ENCODE measurements around the gene GNL1. TPM values are rescaled to one million over a fixed set of nuclear protein-coding genes. Genes with fewer than 3 reads are reported as not detected.

Gene GNL1
- total RNA-seq, 3 donors from 2014 or later = 37.8 to 48.1 (median 45.9) TPM

GRCh38 chr6:30511169-30511546, 45.1 kb downstream of the GNL1 start:
- ATAC-seq = no peak
- TF ChIP-seq CTCF (IDR thresholded peaks at IDR 0.05) = no peak
- no peaks in the 10 kb centered on the region for H3K9me3 ChIP-seq
- H3K36me3 ChIP-seq (ENCODE audit: low read depth) = no peaks in the 10 kb centered on the region
- no peak for DNase-seq
- intact Hi-C loops (cut with DNase I, micrococcal nuclease) = no loop called here
- H3K4me1 ChIP-seq (ENCODE audit: low read depth) = peaks cover 6% of the 10 kb centered on the region
- H3K4me3 ChIP-seq = no peak overlapping the region

DNA sequence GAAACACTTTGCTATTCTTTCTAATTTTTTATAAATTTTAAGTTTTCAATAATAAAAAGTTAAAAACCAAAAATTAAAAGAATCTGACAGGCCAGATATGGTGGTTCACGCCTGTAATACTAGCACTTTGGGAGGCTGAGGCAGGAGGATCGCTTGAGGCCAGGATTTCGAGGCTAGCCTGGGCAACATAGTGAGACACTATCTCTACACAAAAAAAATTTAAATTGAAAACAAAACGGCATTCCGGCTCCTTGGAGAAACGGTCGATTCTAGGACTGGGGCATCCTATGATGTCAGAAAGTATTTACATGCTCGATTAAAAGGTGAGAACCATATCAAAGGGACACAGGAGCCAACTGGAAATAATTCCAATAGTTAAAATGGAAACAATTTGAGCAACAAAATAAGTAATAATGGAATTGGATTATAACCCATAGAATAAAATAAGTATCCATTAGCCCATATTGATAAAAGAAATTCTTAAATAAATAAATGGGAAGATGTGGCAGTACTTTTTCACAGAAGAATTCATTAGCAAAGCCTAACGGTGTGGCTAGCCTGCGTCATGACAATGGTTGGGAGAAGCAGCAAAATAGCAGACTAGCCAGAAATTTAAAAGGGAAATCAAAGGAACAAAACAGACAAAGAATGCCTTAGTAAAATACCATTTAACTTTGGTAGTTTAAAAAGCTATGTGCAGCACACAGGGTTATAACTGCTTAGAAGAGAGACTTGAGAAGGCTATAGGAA, 45.7 kb downstream of the GNL1 start:
- no peak for TF ChIP-seq CTCF (IDR thresholded peaks at IDR 0.05)
- Histone ChIP-seq H3K36me3 (ENCODE audit: low read depth) (no peaks in the 10 kb centered on the region), H3K4me1 (ENCODE audit: low read depth) (peaks cover 3% of the 10 kb centered on the region), H3K9me3 (no peaks in the 10 kb centered on the region), H3K4me3 (no peak overlapping the region)
- no peak for DNase-seq
- intact Hi-C loops (cut with DNase I, micrococcal nuclease) = no loop called here
- no peak for ATAC-seq

GRCh38 chr6:30508890-30509736, 47.2 kb downstream of the GNL1 start:
- peak; percentile 76 for ATAC-seq
- no peaks in the 10 kb centered on the region for H3K9me3 ChIP-seq
- H3K4me1 ChIP-seq (ENCODE audit: low read depth) = peaks cover 3% of the 10 kb centered on the region
- intact Hi-C loops (cut with DNase I, micrococcal nuclease) = no loop called here
- H3K36me3 ChIP-seq (ENCODE audit: low read depth) = no peaks in the 10 kb centered on the region
- no peak for DNase-seq
- TF ChIP-seq CTCF (IDR thresholded peaks at IDR 0.05) = no peak
- no peak overlapping the region for H3K4me3 ChIP-seq

DNA sequence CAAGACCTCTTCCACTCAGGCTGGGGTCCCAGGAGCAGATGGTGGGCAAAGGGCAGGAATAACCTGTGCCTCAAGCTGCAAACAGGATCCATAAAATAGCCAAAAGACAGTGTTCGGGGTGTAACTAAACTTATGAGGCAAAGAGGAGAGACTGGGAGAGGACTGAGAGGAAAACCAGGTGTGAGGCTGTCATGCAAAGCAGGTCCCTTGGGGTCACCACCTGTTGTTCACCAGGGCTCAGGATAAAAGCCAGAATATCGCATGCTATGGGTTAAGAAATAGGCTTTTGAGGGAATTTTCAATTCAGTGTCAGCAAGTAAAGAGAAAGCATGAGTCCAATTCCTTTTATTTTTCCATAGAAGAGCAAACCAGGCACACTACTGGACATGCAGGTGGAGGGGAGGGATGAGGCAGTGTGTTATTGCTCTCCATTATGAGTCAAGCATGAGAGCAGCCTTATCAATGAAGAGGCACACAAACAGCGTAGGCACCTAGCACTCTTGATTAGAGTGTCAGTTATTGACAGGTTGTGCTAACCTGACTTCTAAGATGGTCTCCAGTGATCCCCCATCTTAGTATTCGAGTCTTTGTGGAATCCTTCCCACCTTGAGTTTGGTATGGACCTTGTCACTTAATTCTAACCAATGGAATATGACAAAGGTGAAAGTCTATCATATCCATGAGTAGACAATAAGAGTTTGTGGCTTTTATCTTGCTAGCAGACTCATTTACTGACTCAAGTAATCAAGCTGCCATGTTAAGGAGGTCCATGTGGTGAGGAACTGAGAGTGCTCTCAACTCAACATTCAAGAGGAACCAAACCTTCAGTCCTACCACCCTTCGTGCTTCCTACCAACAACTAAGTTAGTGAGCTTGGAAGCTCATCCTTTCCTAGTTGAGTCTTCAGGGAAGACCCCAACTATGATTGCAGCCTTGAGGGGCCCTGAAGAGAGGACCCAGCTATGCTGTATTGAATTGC, 48.2 kb downstream of the GNL1 start:
- TF ChIP-seq CTCF (IDR thresholded peaks at IDR 0.05) = no peak
- Histone ChIP-seq H3K4me3 (no peak overlapping the region), H3K36me3 (ENCODE audit: low read depth) (no peaks in the 10 kb centered on the region), H3K4me1 (ENCODE audit: low read depth) (peaks cover 3% of the 10 kb centered on the region), H3K9me3 (no peaks in the 10 kb centered on the region)
- intact Hi-C loops (cut with DNase I, micrococcal nuclease) = no loop called here
- ATAC-seq (peak; percentile 57), DNase-seq (no peak)

All from mucosa of descending colon (tissue), 3 donors.